CD14-positive monocyte (primary cell): ENCODE results near the gene KRTAP12-4. TPM values are rescaled to one million over a fixed set of nuclear protein-coding genes. Genes with fewer than 3 reads are reported as not detected.

ENCODE experiments used
- DNase-seq, 3 donors: peaks; one replicate each; pipeline ENCODE4 v3.0.0-alpha.2; 2011 to 2022
- H2AFZ ChIP-seq: 2 replicates; pipeline ENCODE4 v1.6.0; 2012; ENCODE audit warnings: mild to moderate bottlenecking, low read depth, low read length, inconsistent platforms; ENCODE audit not compliant: insufficient read depth, poor library complexity, severe bottlenecking
- H3K27ac ChIP-seq, 2 donors: 1 replicate in 1 of 2; 2 replicates in 1 of 2; pipeline ENCODE4 v1.5.1; 2012 to 2013; ENCODE audit warnings: low read length in 2 of 2, control low read depth in 1 of 2, inconsistent platforms in 1 of 2, low read depth in 1 of 2, mild to moderate bottlenecking in 1 of 2
- H3K27me3 ChIP-seq, 2 donors: one replicate each; pipeline versions ENCODE4 v1.6.0 to v1.6.1; 2011 to 2013; ENCODE audit warnings: low read length in 2 of 2; ENCODE audit not compliant: control insufficient read depth in 2 of 2, insufficient read depth in 2 of 2
- H3K36me3 ChIP-seq, 2 donors: replicated peaks in 1 of 2; 1 replicate in 1 of 2; 2 replicates in 1 of 2; pipeline versions ENCODE4 v1.5.1 to v1.6.1; 2012 to 2013; ENCODE audit warnings: low read length in 2 of 2, control low read depth in 1 of 2, inconsistent platforms in 1 of 2, mild to moderate bottlenecking in 1 of 2; ENCODE audit not compliant: insufficient read depth in 2 of 2, control insufficient read depth in 1 of 2
- H3K4me1 ChIP-seq, 2 donors: 1 replicate in 1 of 2; 2 replicates in 1 of 2; pipeline versions ENCODE4 v1.5.1 to v1.6.1; 2012 to 2013; ENCODE audit warnings: low read length in 2 of 2, control low read depth in 1 of 2, inconsistent platforms in 1 of 2, mild to moderate bottlenecking in 1 of 2, moderate library complexity in 1 of 2; ENCODE audit not compliant: insufficient read depth in 2 of 2, control insufficient read depth in 1 of 2
- H3K4me2 ChIP-seq: replicated peaks from 2 replicates; pipeline ENCODE3; 2012; ENCODE audit warnings: low read length, moderate library complexity, mild to moderate bottlenecking; ENCODE audit not compliant: poor library complexity, severe bottlenecking; ENCODE audit errors: extremely low read depth
- H3K4me3 ChIP-seq, 3 experiments: fragments of 200-600 bp in 1 of 3; sonication (generic) in 1 of 3; replicated peaks in 1 of 3; 1 replicate in 2 of 3; 2 replicates in 1 of 3; pipeline ENCODE4 v1.5.1; 2011 to 2013; ENCODE audit warnings: low read length in 3 of 3, mild to moderate bottlenecking in 3 of 3, control low read depth in 2 of 3, low read depth in 2 of 3, inconsistent platforms in 1 of 3, moderate library complexity in 1 of 3
- H3K79me2 ChIP-seq: 2 replicates; pipeline ENCODE4 v1.6.0; 2012; ENCODE audit warnings: mild to moderate bottlenecking, control low read depth, inconsistent platforms, low read length, moderate library complexity; ENCODE audit not compliant: insufficient read depth
- H3K9ac ChIP-seq: 2 replicates; pipeline ENCODE4 v1.6.0; 2017; ENCODE audit warnings: low read length, mild to moderate bottlenecking; ENCODE audit not compliant: insufficient read depth, poor library complexity, severe bottlenecking
- H3K9me3 ChIP-seq, 2 donors: replicated peaks in 1 of 2; 1 replicate in 1 of 2; 2 replicates in 1 of 2; pipeline versions ENCODE4 v1.5.1 to v1.6.1; 2012 to 2013; ENCODE audit warnings: low read length in 2 of 2, control low read depth in 1 of 2; ENCODE audit not compliant: control insufficient read depth in 1 of 2, insufficient read depth in 1 of 2
- H4K20me1 ChIP-seq: 2 replicates; pipeline ENCODE4 v1.6.0; 2012; ENCODE audit warnings: mild to moderate bottlenecking, low read length, control low read depth, moderate library complexity; ENCODE audit not compliant: insufficient read depth
- H3K27ac Mint-ChIP-seq, 7 donors: one replicate each; pipeline ENCODE4 v1.8.0; 2020; ENCODE audit warnings: mild to moderate bottlenecking in 7 of 7, mixed read lengths in 7 of 7, moderate library complexity in 6 of 7, inconsistent platforms in 2 of 7
- H3K27me3 Mint-ChIP-seq, 3 donors: one replicate each; pipeline ENCODE4 v1.8.0; 2021 to 2022; ENCODE audit warnings: low read depth in 3 of 3, mild to moderate bottlenecking in 3 of 3, mixed read lengths in 3 of 3, moderate library complexity in 3 of 3, inconsistent platforms in 1 of 3
- H3K36me3 Mint-ChIP-seq, 2 donors: one replicate each; pipeline ENCODE4 v1.8.0; 2020; ENCODE audit warnings: mixed read lengths in 2 of 2, inconsistent platforms in 1 of 2, mild to moderate bottlenecking in 1 of 2
- H3K4me1 Mint-ChIP-seq: one replicate; pipeline ENCODE4 v1.8.0; 2020; ENCODE audit warnings: mild to moderate bottlenecking, mixed read lengths
- H3K4me3 Mint-ChIP-seq, 2 donors: one replicate each; pipeline ENCODE4 v1.8.0; 2020; ENCODE audit warnings: mild to moderate bottlenecking in 2 of 2, mixed read lengths in 2 of 2, moderate library complexity in 1 of 2
- H3K9me3 Mint-ChIP-seq, 7 donors: one replicate each; pipeline ENCODE4 v1.8.0; 2020 to 2022; ENCODE audit warnings: mixed read lengths in 7 of 7, mild to moderate bottlenecking in 6 of 7, moderate library complexity in 6 of 7, inconsistent platforms in 2 of 7
- WGBS: methylation state at CpG from one replicate; pipeline ENCODE4 v1.1.5; 2013; ENCODE audit warnings: missing lambda C conversion rate; ENCODE audit not compliant: insufficient coverage; 5-methylcytosine and 5-hydroxymethylcytosine counted together
- intact Hi-C, 2 donors: fragments of 100-400 bp; cut with micrococcal nuclease; formaldehyde crosslinking; loops; one replicate each; pipeline versions ENCODE4 v1.15.0 to v1.15.1; 2023
- polyA plus RNA-seq, 3 donors: library from polyadenylated mRNA; depleted of rRNA in 1 of 3; unstranded in 2 of 3; stranded (reverse) in 1 of 3; fragments of 300-500 nt in 2 of 3; fragments of >200 nt in 1 of 3; fragmentation: Illumina TruSeq in 2 of 3; gene quantifications; 1 replicate in 2 of 3; 2 replicates in 1 of 3; pipeline ENCODE4 v1.2.3, GENCODE V29; 2012 to 2021
- TF ChIP-seq, protein P1 (sequence below): fragments of 200-600 bp; IDR thresholded peaks from one replicate; pipeline ENCODE4 v1.8.0; 2022; ENCODE audit warnings: antibody characterized with exemption, mild to moderate bottlenecking

Gene KRTAP12-4
- polyA plus RNA-seq, 3 donors = not detected

DNA sequence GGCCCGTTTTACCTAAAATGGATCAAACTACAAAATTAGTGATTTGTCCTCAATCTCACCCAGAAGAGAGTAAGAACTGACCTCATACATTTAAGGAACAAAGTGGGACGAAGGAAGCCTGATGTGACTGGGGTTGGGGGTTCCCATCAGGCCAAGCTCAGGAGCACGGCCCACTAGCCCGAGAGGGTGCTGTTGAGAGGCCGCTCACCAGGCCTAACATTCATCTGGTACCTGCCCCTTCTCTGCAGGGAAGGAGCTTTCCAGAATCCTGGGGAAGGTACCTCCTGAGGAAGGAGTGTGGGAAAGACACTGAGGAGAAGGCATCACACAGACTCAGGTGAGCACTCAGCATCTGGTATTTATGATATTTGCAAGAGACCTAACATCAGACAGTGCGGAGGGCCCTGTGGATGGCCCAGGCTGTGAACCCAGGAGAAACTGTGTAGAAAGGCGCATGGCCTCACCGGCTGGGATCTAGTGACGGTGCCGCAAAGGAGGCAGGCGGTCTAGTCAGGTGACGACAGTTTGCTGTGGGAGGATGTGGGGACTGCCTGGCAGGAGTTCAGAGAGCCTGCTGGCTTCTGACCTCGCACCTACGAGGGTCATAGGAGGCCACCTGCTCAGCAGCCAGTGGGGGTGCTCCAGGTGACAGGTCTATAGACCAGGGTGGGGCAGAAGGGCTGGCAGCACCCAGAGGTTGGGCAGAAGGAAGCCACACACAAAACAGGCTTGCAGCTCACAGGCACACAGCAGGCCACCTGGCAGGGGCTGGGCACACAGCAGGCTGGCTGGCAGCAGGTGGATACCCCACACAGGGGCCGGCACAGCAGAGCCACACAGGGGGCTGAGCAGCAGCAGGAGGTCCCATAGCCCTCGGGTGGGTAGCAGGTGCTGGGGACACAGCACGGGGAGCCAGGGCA, 543 bp downstream of the KRTAP12-4 start:
- peaks cover 3 to 10% (median 9%) of the 10 kb centered on the region in 3 donors for H3K27me3 Mint-ChIP-seq
- H3K27ac Mint-ChIP-seq = no peak overlapping the region

DNA sequence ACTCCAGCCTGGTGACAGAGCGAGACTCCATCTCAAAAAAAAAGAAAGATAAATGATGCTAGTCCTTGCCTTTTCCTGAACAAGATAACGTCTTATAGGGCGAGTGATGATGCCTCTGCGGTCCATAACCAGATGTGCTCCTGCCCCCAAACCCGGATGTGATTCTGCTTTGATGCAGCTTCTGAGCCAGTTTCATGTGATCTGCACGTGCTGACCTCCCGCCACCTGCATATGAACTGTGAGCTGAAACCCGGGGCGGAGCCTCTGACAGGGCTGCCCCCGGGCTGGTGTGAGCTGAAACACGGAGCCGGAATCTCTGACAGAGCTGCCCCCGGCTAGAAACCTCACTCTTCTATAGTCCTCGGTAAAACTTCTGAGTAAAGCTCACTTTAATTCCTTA, 1.3 kb downstream of the KRTAP12-4 start:
- Histone ChIP-seq H3K27ac (no peak overlapping the region), H3K4me1 (no peaks in the 10 kb centered on the region), H3K4me2 (no peak overlapping the region), H4K20me1 (no peaks in the 10 kb centered on the region), H2AFZ (no peak overlapping the region), H3K9ac (no peak overlapping the region), H3K36me3 (no peaks in the 10 kb centered on the region), H3K27me3 (no peaks in the 10 kb centered on the region), H3K79me2 (no peaks in the 10 kb centered on the region), H3K9me3 (peaks cover 14 to 38% of the 10 kb centered on the region in 2 donors), H3K4me3 (no peak overlapping the region)
- WGBS = 81% methylated on average over 12 of the region's 14 CpGs
- Mint-ChIP-seq H3K36me3 (no peaks in the 10 kb centered on the region), H3K4me3 (no peak overlapping the region), H3K4me1 (no peaks in the 10 kb centered on the region), H3K27me3 (peaks cover 2 to 10% (median 8%) of the 10 kb centered on the region in 3 donors), H3K9me3 (peaks cover 23 to 46% (median 39%) of the 10 kb centered on the region in 7 donors), H3K27ac (peak overlapping the region in 1 of 7 donors; percentile 69)
- intact Hi-C loops = no loop called here
- DNase-seq = no peak
- TF ChIP-seq, protein P1, sequence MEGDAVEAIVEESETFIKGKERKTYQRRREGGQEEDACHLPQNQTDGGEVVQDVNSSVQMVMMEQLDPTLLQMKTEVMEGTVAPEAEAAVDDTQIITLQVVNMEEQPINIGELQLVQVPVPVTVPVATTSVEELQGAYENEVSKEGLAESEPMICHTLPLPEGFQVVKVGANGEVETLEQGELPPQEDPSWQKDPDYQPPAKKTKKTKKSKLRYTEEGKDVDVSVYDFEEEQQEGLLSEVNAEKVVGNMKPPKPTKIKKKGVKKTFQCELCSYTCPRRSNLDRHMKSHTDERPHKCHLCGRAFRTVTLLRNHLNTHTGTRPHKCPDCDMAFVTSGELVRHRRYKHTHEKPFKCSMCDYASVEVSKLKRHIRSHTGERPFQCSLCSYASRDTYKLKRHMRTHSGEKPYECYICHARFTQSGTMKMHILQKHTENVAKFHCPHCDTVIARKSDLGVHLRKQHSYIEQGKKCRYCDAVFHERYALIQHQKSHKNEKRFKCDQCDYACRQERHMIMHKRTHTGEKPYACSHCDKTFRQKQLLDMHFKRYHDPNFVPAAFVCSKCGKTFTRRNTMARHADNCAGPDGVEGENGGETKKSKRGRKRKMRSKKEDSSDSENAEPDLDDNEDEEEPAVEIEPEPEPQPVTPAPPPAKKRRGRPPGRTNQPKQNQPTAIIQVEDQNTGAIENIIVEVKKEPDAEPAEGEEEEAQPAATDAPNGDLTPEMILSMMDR = no peak

More for the DNA sequence above, 543 bp downstream of the KRTAP12-4 start:
- 97% methylated on average over 14 of the region's 17 CpGs for WGBS
- H3K4me2 ChIP-seq = no peak overlapping the region
- TF ChIP-seq, protein P1 = no peak
- H3K27me3 ChIP-seq = no peaks in the 10 kb centered on the region
- no peak overlapping the region for H3K4me3 ChIP-seq
- no peaks in the 10 kb centered on the region for H3K4me1 ChIP-seq
- H3K9me3 ChIP-seq = peaks cover 16 to 44% of the 10 kb centered on the region in 2 donors
- intact Hi-C loops = no loop called here
- no peak overlapping the region for H3K9ac ChIP-seq
- peaks cover 29 to 53% (median 43%) of the 10 kb centered on the region in 7 donors for H3K9me3 Mint-ChIP-seq
- no peak for DNase-seq
- H3K4me3 Mint-ChIP-seq = no peak overlapping the region
- H3K36me3 Mint-ChIP-seq = no peaks in the 10 kb centered on the region
- H3K4me1 Mint-ChIP-seq = no peaks in the 10 kb centered on the region
- no peaks in the 10 kb centered on the region for H3K36me3 ChIP-seq
- no peak overlapping the region for H3K27ac ChIP-seq
- H3K79me2 ChIP-seq = no peaks in the 10 kb centered on the region
- H4K20me1 ChIP-seq = no peaks in the 10 kb centered on the region
- H2AFZ ChIP-seq = no peak overlapping the region
